DMS 273 treated with DMSO at 0.1 percent for 48 hours (cell line): ENCODE results near the gene CDHR3.
"Not testable (repeated sequence)": the region's sequence is repeated elsewhere in the genome, so short reads cannot be mapped to it uniquely, and the experiment has no call there.

Source experiments
- DNase-seq: peaks from one replicate; lab custom pipeline; 2025; lab: John Stamatoyannopoulos, UW

The CDHR3 gene, protein sequence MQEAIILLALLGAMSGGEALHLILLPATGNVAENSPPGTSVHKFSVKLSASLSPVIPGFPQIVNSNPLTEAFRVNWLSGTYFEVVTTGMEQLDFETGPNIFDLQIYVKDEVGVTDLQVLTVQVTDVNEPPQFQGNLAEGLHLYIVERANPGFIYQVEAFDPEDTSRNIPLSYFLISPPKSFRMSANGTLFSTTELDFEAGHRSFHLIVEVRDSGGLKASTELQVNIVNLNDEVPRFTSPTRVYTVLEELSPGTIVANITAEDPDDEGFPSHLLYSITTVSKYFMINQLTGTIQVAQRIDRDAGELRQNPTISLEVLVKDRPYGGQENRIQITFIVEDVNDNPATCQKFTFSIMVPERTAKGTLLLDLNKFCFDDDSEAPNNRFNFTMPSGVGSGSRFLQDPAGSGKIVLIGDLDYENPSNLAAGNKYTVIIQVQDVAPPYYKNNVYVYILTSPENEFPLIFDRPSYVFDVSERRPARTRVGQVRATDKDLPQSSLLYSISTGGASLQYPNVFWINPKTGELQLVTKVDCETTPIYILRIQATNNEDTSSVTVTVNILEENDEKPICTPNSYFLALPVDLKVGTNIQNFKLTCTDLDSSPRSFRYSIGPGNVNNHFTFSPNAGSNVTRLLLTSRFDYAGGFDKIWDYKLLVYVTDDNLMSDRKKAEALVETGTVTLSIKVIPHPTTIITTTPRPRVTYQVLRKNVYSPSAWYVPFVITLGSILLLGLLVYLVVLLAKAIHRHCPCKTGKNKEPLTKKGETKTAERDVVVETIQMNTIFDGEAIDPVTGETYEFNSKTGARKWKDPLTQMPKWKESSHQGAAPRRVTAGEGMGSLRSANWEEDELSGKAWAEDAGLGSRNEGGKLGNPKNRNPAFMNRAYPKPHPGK

DNA sequence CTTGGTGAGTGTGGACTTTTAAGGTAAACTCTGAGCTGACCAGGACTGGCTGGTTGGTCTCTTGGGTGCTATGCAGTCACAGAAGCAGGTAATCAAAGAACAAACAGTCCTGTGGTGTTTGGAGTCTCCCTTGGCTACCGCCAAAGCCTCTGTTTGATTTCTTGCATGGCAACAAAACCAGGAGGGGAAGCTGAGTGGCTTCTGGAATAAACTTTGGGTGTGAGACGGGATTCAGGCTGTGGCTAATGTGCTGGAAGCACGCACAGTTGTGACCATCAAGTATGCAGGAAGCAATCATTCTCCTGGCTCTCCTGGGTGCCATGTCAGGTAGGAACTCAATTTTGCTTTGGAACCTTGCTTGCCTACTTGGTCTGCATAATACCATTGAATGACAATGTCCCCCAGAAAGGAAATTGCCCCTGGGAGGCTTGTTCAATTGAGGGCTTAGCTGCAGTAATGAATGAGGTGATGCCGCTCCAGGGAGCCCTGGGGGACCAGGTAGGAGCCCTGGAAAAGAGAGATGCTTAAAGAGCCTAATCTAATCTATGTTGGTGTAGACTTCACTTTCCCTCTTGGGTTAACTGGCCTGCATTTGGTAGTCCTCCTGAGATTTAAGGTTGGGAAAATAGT, at the start of gene CDHR3:
Gene CDHR3, plus strand, starts transcription at position 227 of the 630 bp plus-strand sequence. Its CDS starts 55 bp downstream, at position 282.
- no peak for DNase-seq

DNA sequence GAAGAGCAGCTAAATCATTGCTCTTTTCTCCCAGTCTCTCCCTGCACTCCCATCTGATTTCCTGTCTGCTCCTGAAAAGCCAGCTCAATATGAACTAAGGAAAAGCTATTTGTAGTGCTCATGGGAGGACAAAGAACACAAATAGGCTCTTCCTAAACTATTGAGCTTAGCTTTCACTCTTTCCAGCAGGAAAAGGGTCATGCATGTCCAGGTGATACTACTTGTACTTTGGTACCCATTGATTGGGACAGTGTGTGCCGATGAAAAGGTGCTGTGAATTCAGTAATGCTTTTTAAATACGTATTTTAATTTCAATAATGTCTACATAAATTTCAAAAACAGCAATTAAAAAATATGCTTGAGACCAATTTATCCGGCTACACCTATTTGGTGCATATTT, 49.1 kb upstream of the CDHR3 start:
- no peak for DNase-seq

DNA sequence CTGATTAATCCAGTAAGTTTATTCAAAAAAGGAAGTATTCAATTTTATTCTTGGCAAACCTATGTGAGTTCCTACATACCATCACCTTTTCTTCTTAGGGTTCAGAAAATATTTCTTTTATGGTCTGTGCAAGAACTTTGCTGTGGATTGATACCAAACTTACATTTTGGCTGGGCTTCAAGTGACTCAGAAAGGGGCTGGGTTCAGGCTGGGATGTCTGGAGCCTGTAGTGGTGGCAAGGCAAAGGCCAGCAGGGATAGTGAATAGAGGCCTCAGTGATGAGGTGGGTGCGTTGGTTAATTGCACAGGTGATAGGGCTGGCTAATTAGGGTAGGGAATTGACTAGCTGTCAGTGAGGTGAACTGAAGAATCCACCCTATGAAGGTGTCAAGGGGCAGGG, 46.5 kb upstream of the CDHR3 start:
- DNase-seq = no peak

DNA sequence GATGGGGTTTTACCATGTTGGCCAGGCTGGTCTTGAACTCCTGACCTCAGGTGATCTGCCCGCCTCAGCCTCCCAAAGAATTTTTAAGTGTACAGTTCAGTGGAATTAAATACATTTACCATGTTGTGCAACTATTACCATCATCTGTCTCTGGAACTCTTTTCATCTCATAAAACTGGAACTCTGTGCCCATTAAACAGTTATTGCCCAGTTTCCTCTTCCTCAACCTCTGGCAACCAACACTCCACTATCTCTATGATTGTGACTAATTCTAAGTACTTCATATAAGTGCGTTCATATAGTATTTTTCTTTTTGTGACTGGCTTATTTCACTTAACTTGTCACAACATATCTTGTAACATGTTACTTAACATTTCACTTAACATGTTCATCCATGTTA, 45.4 kb upstream of the CDHR3 start:
- no peak for DNase-seq

DNA sequence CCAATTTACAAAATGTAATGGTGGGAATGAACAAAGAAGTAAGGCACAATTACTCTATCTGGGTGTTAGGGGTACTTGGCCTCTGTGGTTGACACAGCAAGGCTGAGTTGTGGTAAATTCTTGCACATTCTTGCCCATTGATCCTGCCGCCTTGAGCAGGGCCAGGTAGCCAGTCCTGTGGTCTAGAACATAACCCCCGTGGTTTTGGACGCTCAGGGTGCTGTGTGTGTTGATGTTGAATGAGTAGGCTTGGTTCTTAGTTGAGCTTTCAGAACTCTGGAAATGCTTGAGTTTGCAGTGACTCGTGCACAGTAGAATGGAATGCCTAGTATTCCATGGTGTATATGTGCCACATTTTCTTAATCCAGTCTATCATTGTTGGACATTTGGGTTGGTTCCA, 42.3 kb upstream of the CDHR3 start:
- DNase-seq = no peak

DNA sequence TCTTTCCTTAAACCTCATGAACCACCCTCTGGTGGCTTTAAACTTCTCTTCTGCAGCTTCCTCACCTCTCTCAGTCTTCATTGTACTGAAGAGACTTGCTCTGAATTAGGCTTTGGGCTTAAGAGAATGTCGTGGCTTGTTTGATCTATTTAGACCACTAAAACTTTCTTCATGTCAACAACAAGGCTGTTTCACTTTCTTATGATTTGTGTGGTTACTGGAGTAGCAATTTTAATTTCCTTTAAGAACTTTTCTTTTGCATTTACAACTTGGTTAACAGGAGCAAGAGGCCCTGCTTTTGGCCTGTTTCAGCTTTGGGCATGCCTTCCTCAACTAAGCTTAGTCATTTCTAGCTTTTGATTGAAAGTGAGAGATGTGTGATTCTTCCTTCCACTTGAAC, 38.1 kb upstream of the CDHR3 start:
- DNase-seq = no peak

DNA sequence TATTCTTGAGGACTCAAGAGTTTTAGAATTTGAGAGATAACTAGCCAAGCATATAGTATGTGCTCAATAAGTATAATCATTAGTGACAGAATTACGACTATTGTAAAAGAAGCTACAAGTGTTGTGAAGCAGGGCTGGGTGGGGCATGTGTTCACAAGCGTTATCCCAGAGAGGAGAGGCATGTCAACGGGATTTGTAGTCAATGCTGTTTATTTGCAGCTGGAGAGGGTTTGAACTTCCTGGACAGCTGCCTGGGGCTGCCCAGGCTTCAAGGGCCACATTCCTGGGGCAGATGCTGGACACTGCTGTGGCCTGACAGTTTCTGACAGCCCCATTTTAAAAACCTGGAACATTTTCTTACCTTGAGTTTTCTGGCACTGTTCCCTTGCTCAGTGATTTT, 36.9 kb upstream of the CDHR3 start:
- no peak for DNase-seq

DNA sequence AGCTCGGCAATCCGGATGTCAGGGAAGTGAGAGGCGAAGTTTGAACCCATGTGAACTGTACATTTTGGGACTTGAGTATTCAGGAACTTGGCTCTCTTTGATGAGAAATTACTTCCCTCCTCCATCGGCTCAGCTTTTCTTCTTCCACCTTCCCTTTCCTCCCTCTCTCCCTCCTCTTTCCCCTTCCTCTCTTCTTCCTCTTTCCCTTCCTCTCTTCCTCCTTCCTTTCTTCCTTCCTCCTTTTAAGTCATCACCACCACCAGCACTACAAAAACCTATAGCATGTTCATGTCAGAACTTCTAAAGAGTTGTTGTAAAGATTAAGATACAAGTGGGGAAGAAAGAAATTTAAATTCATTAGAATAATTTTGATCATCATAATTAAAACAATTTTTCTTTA, 31.9 kb upstream of the CDHR3 start:
- no peak for DNase-seq

DNA sequence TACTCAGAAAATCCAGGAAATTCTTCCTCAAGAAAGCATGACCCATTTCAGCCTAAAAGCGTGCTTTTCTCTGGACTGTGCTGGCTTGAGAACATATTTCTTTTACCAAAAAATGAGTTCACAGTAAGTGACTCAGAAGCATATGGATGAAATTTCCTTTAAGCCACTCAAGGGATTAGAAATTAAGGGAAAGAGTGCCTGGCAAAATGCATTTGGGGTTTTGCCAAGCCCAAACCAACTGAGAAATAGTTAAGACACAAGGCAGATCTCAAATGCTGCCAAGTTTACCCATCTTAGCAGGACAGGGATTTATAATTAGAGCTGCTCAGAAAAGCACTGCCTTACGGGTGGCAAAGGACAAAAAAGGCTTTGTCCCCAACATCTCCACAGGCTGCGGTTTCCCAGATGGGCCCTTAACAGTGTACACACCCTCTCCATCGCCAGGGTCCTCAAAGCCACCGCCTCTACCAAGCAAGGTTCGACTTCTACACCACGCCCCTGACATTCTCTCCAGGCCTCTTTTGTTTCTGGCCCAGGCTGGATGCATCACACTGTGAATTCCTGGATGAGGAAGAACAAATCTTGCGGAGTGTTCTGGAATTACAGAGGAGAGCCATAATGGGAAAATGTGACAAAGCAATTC, 30.1 kb upstream of the CDHR3 start:
- peak; percentile 66 for DNase-seq

DNA sequence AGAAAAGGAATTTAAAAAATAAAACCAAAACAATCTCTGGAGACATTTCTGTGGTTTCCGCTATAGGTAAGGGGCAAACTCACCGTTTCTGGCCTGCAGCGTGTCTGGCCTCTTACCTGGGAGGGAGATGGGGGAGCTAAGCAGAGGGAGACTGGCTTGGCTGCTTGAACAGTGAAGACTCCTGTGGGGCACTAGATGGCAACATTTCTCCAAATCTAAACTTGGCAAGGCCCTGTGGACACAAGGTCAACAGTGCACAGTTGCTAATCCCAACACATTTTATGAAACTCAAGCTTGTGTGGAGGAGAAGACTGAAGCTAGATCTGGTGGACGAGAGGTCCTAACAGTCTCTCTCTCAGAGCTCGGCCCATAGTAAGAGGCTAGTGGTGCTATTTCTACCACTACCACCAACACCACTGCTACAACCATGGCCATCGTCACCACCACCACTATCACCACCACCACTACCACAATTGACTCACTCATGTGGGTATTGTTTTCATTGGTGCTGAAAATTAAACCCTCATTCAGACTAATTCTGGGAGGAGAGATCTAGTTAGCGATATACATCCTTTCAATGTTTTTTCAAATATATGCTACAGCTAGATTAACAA, 28.4 kb upstream of the CDHR3 start:
- DNase-seq = peak; percentile 66

DNA sequence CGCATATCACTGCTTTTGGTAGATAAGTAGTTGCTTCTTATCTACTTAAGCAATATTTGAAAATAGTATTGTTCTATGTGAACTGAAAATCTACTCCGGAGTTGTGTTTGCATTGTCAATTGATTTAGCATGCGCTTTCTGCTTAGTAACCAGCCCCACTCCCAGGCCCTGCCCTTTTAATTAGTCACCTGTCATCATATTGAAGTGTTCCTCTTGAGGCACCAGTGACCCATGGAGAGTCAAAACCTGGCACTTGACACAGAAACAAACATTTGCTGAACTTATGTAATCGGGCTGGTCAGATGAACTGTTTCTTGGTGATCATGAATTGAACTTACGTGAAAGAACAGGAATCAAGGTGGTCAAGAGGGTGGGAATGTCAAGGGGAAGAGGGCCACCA, 27.8 kb upstream of the CDHR3 start:
- no peak for DNase-seq

DNA sequence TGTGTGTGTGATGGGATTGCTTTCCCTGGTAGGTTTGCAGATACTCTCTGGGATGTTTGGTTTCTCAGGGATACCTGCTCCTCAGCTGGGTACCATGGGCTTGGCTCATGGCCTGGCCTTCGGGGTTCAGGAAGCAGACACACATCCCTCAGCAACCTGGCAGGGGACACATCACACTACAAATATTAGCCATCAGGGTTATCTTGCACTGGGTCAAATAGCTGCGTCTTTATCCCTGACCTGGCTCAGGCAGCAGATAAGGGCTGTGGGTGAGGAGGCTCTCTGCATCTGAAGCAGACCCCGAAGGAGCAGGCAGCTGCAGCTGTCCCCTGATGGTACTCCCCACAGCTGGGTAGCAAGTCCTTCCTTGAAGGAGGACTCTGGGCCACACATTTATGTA, 25.7 kb upstream of the CDHR3 start:
- no peak for DNase-seq

DNA sequence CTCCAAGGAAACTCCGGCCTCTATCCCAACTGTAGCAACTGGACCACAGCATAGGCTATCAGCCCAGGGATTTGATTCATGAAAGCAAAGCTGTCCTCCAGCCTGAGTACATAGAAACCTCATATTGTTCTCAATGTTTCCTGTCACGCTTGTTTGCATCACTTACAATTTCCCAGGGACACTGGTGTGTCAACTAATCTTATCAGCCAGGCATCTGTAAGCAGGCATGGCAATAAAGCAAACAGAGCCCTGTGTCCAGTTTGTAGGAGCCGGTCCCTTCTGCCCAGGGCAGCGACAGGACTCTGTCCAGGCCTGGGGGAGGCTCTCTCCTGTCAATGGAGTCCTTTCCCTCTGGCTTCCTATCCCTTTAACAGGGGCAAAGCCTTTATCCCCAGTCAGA, 23.0 kb upstream of the CDHR3 start:
- no peak for DNase-seq

DNA sequence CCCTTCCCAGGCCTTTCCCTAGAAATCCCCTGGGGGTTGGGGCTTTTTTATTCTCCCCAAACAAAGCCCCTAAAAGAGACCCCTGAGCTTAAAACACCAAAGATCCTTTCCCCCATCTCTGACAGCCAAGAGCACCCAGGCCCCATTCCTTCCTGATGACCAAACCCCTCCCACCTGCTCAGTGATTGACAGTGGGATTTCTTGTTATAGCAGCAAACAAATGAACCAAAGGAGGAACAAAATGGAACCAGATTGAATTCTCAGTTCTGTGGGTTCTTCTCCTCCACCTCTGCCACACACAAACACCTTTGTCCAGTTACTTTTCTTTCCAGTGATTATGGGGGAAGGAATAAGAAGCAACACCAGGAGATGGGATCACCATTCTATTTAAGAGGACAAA, 21.5 kb upstream of the CDHR3 start:
- DNase-seq = no peak

DNA sequence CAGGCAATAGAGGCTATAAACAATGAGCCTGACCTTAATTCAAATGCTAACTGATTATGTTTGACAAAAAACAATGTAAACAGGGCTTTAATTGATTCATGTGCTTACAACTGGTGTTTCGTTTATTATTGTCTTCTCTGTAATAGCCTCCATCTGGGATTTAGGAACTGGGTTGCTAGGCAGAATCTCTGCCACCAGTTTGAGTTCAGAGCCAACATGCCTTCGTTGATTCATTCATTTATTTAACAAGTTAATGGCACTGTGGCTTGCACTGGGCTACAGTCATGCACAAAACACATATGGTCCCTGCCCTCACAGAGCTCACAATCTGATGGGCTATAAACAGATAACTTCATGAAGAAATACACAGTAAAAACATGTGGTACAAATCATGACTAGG, 19.6 kb upstream of the CDHR3 start:
- DNase-seq = no peak

DNA sequence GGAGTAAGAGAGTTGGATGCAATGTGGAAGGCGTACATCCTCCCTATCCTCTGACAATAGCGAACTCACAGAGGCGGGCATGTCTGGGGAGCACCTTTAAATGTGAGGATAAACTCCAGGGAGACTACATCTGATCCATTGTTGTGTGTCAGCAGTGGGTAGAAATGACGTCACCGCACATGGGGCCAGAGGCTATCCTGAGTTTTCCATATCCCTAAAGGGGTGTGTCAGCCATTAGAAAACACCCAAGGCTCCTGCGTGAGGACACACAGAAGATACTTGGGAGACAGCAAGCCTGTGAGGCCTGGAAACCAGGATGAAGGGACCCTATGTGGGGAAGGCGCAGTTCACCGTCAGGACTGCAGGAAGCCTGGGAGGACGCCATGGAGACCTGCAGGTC, 17.2 kb upstream of the CDHR3 start:
- DNase-seq = no peak

DNA sequence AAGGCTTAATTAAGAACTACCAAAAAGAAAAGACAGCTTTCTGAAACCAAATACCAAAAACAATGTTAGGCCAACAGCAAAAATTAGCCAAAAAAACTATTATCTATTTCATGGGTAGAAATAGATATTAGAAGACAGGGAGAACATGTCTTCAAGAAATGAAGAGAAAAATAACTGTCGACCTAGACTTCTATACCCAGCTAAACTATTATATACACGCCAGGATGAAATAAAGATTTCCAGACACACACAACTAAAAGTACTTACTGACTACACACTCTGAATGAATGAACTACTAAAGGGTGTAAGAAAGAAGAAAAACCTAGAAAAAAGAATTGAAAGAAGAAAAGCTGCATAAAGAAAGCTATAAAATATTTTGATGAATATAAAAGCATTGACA, 11.5 kb upstream of the CDHR3 start:
- DNase-seq = no peak

DNA sequence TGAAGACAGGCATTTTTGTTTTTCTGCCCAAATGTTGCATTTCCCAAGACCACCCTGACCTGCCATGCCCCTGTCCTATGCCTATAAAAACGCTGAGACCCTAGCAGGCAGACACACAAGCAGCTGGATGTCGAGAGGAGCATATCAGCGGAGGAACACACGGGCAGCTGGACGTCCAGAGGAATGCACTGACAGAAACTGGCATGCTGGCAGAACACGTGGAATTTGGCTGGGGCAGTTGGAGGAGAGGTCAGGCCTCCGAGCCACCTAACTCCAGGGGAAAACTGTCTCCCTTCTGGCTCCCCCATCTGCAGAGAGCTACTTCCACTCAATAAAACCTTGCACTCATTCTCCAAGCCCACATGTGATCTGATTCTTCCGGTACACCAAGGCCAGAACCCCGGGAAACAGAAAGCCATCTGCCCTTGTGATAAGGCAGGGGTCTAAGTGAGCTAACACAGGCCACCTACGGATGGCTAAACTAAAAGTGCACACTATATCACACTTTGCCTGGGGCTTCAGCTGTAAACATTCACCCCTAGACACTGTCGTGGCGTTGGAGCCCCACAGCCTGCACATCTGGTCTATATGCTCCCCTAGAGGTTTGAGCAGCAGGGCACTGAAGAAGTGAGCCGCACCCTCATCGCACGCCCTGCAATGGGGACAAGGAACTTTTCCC, 10.0 kb upstream of the CDHR3 start:
- DNase-seq = no peak

DNA sequence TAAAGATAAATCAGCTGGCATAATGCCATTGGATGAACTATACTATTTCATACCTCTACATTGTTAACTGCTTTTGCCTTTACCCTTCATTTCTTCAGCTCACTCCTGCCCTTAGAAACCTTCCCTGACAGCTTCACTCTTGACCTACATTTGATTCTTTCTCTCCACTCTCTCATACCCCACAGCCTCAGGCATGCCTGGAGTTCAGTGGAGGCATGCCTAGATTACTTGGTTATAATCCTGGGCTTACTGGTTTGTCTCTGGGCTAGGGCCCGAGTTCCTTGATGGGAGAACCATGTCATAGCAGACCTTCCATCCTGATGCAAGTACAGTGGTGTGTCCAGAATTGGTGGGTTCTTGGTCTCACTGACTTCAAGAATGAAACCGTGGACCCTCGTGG, 8.4 kb upstream of the CDHR3 start:
- no peak for DNase-seq

DNA sequence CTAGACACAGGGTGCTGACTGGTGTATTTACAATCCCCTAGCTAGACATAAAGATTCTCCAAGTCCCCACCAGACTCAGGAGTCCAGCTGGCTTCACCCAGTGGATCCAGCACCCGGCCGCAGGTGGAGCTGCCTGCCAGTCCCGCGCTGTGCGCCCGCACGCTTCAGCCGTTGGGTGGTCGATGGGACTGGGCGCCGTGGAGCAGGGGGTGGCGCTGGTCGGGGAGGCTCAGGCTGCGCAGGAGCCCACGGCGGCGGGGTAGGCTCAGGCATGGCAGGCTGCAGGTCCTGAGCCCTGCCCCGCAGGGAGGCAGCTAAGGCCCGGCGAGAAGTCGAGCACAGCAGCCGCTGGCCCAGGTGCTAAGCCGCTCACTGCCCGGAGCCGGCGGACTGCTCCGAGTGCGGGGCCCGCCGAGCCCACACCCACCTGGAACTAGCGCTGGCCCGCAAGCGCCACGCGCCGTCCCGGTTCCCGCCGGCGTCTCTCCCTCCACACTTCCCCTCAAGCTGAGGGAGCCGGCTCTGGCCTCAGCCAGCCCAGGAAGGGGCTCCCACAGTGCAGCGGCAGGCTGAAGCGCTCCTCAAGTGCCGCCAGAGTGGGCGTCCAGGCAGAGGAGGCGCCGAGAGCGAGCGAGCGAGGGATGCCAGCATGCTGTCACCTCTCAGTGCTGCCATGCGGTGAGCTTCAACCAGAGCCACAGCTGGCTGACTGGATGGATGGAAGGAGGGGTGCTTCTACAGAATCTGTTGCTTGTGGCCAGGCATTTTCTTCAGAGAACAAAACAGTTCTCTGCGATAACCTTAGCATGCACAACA, 7.2 kb upstream of the CDHR3 start:
- not testable (repeated sequence) for DNase-seq
